ENCODE data around the gene LRRC40.

DNA sequence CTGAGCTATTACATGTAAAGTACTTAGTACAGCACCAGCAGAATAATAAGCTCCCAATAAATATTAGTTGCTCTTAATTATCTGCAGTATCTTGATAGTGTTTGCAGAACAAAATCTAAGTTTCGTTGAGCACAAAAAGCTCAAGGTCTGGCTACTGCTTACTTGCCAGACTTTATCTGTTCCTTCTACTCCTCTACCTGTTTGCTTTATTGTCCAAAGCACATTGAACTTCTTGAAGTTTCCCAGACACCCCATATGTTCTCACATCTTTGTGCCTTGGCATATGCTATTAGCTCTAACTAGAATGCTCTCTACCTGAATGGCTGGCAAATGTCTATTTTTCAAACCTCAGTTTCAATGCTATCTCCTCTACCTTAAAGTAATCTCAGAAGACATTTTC lies 54.9 kb downstream of the LRRC40 start:
- TF ChIP-seq, protein P1, sequence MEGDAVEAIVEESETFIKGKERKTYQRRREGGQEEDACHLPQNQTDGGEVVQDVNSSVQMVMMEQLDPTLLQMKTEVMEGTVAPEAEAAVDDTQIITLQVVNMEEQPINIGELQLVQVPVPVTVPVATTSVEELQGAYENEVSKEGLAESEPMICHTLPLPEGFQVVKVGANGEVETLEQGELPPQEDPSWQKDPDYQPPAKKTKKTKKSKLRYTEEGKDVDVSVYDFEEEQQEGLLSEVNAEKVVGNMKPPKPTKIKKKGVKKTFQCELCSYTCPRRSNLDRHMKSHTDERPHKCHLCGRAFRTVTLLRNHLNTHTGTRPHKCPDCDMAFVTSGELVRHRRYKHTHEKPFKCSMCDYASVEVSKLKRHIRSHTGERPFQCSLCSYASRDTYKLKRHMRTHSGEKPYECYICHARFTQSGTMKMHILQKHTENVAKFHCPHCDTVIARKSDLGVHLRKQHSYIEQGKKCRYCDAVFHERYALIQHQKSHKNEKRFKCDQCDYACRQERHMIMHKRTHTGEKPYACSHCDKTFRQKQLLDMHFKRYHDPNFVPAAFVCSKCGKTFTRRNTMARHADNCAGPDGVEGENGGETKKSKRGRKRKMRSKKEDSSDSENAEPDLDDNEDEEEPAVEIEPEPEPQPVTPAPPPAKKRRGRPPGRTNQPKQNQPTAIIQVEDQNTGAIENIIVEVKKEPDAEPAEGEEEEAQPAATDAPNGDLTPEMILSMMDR (conservative IDR thresholded peaks at IDR 0.05; ENCODE audit: low read depth, low read length) = no peak
- TF ChIP-seq EZH2 (IDR thresholded peaks at IDR 0.05; ENCODE audit: borderline replicate concordance, low read depth, low read length, poor library complexity, severe bottlenecking) = no peak

All from A673 (cell line).